C4-2B (cell line): ENCODE results near the gene NCBP3.

Source experiments
- CTCF ChIP-seq: fragments of 450-650 bp; conservative IDR thresholded peaks from 2 replicates; pipeline ENCODE4 v1.5.1; 2017; ENCODE audit warnings: mild to moderate bottlenecking
- ZFX ChIP-seq: fragments of 450-650 bp; IDR thresholded peaks from 2 replicates; pipeline ENCODE4 v1.6.1; 2017

GRCh38 chr17:3880983-3881382 lies 34.9 kb upstream of the NCBP3 start:
- no peak for TF ChIP-seq CTCF
- TF ChIP-seq ZFX, result no peak
